Stimulated activated CD4-positive, alpha-beta T cell treated with anti-CD3 and anti-CD28 coated beads, TNF-alpha, amount 100 ng/mL, for 1 hour (primary cell): ENCODE measurements around the gene CROCC.
A peak's percentile ranks its signal among the peaks of the same experiment; 100 is the strongest.
"Not testable (repeated sequence)": the region's sequence is repeated elsewhere in the genome, so short reads cannot be mapped to it uniquely, and the experiment has no call there.

Experiments used
- DNase-seq, 3 donors: peaks; one replicate each; pipeline ENCODE4 v3.0.0-alpha.2; 2020; ENCODE audit warnings: low read depth in 3 of 3, low spot score in 1 of 3

Gene CROCC

DNA sequence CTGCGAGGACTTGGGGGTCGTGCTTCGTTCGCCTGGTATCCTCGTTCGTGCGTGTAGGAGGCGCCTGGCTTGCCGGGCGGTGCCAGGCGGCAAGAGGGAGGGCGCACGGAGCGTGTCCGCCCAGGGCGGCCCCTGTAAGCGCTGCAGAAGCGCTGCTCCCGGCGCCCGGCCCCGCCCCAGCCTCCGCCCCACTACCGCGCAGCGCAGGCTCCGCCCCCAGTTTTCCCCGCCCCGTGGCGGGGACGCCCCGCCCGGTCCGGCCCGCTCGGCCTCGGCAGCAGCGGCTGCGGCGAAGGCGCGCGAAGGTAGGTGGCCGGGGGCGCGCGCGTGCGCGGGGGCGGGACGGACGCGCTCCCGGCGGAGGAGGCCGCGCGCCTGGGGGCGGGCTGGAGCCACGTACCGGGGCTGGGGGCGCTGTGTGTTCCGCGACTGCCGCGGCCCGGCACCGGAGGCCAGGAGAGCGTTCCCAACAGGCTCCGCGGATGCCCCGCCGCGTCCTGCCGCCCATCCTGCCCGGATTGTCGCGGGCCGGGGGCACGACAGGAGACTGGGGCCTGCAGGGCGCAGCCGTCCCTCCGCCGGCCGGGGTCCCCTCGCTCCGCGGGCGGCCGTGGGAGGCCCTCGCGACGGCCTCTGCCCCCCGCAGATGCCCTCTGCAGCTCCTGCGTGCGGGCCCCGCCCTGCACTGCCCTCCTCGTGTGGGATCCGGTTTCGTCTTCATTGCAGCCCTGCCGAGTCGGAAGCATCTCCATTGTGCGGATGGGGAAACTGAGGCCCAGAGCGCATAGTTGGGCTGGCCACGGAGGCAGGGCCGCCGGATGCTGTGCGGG lies 7.7 kb upstream of the CROCC start:
- DNase-seq: peak; percentile 88 to 98 (median 92)

GRCh38 chr1:16914928-16915626 lies 6.7 kb upstream of the CROCC start:
- not testable (repeated sequence) for DNase-seq

- no peak for DNase-seq
These were observed 6.1 kb upstream of the CROCC start for GRCh38 chr1:16915627-16915973.

DNA sequence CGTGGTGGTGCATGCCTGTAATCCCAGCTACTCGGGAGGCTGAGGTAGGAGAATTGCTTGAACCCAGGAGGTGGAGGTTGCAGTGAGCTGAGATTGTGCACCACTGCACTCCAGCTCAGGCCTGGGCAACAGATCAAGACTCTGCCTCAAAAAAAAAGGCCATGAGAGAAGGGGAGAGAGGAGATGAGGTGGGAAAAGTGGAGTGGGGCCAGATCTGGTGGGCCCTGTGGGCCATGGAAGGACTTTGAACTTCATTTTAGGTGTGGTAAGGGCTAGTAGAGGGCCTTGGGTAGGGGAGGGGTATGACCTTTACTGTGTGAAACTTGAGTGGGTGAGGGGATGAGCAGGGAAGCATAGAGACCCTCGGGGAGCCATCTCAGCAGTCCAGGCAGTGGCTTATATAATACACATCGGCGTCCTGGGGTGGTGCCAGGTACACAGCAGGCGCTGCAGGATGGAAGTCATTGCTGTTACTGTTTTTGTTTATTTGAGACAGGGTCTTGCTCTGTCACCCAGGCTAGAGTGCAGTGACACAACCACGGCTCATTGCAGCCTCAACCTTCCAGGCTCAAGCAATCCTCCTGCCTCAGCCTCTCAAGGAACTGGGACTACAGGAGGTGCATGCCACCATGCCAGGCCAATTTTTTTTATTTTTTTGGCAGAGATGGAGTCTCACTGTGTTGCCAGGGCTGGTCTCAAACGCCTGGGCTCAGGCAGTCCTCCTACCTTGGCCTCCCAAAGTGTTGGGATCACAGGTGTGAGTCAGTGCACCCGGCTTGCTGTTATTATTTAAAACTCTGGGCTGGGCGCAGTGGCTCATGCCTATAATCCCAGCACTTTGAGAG lies 5.5 kb upstream of the CROCC start:
- not testable (repeated sequence) for DNase-seq

- no peak for DNase-seq
These were observed 3.4 kb upstream of the CROCC start for GRCh38 chr1:16918371-16918770.

- DNase-seq: not testable (repeated sequence)
These were observed 2.6 kb upstream of the CROCC start for GRCh38 chr1:16918936-16919665.

- no peak for DNase-seq
These were observed 780 bp upstream of the CROCC start for GRCh38 chr1:16920951-16921350.

GRCh38 chr1:16922466-16922865 lies 735 bp downstream of the CROCC start:
- no peak for DNase-seq

DNA sequence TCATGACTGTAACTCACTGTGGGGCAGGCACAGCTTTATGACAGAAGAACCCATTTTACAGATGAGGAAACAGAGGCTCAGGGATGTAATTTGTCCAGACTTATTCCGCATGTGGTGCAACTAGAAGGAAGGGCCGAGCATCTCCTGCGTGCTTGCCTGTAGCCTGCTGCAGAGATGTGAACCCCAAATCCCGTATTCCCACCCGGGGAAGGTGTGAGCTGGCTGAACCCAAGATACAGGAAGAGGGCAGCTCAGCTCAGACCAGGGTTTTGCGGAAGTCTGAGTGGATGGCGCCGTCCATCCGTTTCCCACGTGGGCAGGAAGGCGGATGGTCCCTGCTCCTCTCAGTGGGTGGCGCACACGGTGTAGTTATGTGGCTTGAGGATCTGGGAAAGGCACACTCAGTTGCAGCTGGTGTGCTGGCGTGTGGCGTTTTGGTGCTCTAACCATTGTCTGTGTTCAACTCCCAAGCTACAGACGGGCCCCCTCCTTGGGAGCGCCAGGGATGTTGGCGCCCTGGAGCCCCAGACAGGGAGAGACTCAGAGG lies 1.2 kb downstream of the CROCC start:
- DNase-seq: no peak

- no peak for DNase-seq
These were observed 2.6 kb downstream of the CROCC start for GRCh38 chr1:16924216-16924918.

DNA sequence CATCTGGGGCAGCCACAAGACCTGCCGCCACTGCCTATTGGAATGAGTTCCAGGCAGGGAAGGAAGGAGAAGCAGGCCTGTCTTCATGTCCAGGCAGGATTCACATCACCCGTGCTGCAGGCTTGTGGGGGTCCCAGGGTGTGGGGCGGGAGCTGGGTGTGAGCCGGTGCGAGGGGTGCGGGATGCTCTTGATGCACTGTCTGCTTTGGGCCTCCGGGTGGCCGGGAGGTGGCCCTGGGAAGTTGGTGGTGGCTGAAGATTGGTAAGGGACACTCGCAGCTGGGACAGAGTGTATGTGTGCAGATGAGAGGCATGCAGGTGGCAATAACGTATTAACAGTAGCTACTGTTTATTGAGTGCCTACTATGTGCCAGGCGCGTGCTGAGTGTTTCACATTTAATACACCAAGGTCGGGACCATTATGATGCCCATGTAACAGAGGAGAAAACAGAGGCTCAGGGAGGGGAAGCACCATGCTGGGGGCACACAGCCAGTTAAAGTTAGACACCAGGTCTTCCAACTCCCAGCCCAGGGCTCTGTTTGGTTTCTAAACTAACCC lies 3.3 kb downstream of the CROCC start:
- DNase-seq: no peak

DNA sequence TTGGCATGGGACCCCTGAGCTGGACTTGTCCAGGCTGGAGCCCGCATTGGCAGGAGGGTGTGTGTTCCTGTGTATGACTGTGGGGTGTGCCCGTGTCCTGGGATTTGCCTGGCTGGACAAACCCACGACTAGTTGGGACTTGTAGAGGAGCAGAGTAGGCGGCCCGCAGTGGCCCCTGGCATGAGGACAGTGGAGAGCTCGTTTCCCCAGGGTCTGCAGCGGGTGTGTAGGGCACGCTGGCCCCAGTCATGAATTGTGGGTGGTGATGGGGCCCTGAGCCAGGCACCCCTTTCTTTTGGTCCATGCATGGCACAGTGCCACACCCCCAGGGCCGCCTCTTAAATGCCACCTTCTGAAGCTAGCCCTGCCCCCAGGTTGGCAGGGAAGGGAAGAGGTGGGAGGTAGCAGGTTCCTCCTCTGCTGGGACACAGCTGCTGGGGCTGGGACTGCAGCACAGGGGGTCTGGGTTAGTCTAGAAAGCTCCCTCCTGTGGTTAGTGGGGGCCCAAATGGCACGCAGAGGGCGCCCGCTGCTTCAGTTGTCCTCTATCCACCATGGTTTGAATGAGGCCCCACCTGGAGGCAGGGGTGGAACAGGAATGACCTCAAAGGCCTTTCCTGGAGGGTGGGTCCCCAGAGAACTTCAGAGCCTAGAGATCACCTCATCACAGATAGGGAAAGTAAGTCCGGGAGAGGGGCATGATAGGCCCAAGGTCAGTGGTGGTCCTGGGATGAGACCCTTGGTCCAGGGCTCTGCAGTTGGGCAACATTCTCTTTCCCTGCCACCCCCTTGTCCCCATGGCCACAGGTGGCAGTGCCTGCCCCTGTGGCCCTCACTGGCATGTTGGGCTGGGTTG lies 4.1 kb downstream of the CROCC start:
- DNase-seq: no peak

DNA sequence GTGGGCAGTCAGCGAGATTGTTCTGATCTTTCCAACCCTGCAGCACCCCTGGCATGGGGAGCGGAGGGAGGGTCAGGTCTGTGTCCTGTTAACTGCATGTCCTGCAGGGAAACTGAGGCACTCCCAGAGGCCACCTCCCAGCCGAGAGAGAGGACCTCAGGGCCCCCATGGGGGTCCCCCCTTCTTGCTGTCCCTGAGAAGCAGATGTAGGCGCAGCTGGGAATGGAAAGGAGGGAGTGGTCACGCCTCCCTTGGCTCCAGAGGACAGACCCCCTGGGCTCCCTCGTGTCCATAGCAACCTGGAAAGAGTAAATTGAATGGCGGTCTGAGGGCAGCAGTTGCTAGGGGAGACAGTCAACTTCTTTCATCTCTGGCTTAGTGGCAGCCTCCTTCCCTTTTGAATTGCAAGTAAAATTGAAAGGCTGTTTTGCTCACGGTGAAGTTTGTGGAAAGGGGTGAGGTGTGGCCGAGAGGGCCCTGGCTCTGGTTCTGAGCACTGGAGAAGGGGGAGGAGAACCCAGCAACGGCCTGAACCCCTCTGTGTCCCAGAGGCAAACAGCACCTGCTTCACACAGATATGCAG lies 4.9 kb downstream of the CROCC start:
- no peak for DNase-seq

DNA sequence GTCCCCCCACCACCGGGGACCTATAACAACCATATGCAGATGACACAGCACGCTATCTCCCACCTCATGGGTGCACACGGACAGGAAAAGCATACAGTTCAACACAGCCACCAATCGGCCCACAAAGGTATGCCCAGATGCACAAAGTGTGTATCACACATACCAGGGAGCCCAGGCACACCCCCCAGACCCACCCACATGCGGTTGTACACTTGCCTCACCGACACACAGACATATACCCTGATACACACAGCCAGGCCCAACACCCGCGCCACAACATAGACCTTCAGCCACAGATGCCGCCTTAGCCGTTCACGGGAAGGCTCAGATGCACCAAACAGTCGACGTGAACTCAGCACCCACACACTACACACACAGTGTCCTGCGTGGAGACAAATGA lies 5.5 kb downstream of the CROCC start:
- DNase-seq: no peak

DNA sequence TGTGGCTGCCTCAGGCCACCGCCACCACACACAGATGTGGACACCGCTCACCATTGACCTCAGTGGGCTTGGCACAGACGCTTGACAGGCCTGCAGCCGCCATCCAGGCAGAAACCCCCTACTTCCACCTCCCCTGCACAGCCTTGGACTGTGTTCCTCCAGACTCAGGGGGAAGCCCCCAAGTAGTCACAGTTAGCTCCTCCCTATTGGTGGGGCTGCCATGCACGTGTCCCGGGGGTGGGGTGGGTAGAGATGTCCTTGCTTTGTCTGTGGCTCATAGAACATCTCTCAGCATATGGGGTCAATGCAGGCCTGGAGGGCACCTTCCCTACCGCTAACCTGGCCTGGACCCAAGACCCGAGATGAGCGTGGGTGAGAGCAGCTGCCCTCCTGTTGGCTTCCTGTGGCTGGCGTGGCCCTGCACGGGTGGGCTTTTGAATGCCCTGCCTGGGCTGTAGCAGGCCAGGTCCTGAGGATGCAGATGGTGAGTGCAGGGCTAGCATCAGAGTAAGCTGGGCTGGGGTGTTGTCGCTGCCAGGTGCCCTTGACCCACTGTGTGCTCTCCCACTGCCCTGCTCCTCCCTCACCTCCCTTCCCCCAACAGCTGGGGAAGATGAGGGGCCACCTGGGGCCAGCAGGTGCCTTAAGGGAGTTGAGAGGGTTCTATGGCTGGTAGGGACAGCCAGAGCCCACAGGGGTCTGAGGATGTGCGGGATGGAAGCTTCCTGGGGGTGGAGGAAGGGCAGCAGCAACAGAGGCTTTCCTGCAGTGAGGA lies 6.2 kb downstream of the CROCC start:
- DNase-seq: no peak

GRCh38 chr1:16929146-16930041 lies 7.7 kb downstream of the CROCC start:
- DNase-seq: not testable (repeated sequence)
